Neural cell (in vitro differentiated cells): ENCODE measurements around the gene ACP4.

Source experiments
- CTCF ChIP-seq: fragments of 450-650 bp; IDR thresholded peaks from 2 replicates; pipeline ENCODE4 v1.5.1; 2014; ENCODE audit warnings: antibody characterized with exemption, mild to moderate bottlenecking, moderate library complexity; ENCODE audit not compliant: poor library complexity, severe bottlenecking
- EP300 ChIP-seq: fragments of 450-650 bp; conservative IDR thresholded peaks from 2 replicates; pipeline ENCODE4 v1.6.1; 2014; ENCODE audit warnings: antibody characterized with exemption, mild to moderate bottlenecking, moderate library complexity; ENCODE audit not compliant: poor library complexity, severe bottlenecking
- EZH2 ChIP-seq: fragments of 200-600, 300-800 bp; shearing (Covaris generic), sonication (generic); IDR thresholded peaks from 2 replicates; pipeline ENCODE4 v1.6.1; 2014; ENCODE audit warnings: antibody characterized with exemption, low read length, borderline replicate concordance, mild to moderate bottlenecking; ENCODE audit not compliant: insufficient read depth, poor library complexity, severe bottlenecking
- MXI1 ChIP-seq: fragments of 450-650 bp; conservative IDR thresholded peaks from 2 replicates; pipeline ENCODE4 v1.6.1; 2014; ENCODE audit warnings: antibody characterized with exemption, mild to moderate bottlenecking; ENCODE audit not compliant: poor library complexity, severe bottlenecking
- POLR2AphosphoS5 ChIP-seq: IDR thresholded peaks from 2 replicates; pipeline ENCODE4 v1.6.1; 2012
- RAD21 ChIP-seq: fragments of 450-650 bp; conservative IDR thresholded peaks from 2 replicates; pipeline ENCODE4 v1.6.1; 2014; ENCODE audit warnings: antibody characterized with exemption, mild to moderate bottlenecking, moderate library complexity
- REST ChIP-seq: IDR thresholded peaks from 2 replicates; pipeline ENCODE4 v1.6.1; 2012; ENCODE audit warnings: borderline replicate concordance
- SMC3 ChIP-seq: fragments of 450-650 bp; conservative IDR thresholded peaks from 2 replicates; pipeline ENCODE4 v1.6.1; 2014; ENCODE audit warnings: antibody characterized with exemption, mild to moderate bottlenecking, moderate library complexity; ENCODE audit not compliant: poor library complexity
- TAF1 ChIP-seq: IDR thresholded peaks from 2 replicates; pipeline ENCODE4 v1.6.1; 2012; ENCODE audit warnings: low read depth

- no peak for TF ChIP-seq CTCF
- TF ChIP-seq TAF1 = no peak
- TF ChIP-seq RAD21 = no peak
- no peak for TF ChIP-seq SMC3
- no peak for TF ChIP-seq POLR2AphosphoS5
- TF ChIP-seq REST = no peak
- no peak for TF ChIP-seq EZH2
- TF ChIP-seq EP300 = no peak
- TF ChIP-seq MXI1 = no peak
These were observed 36.5 kb downstream of the ACP4 start for GRCh38 chr19:50826492-50827240.
